Neural progenitor cell (in vitro differentiated cells): ENCODE results near the gene STOML1.

Source experiments
- EZH2 ChIP-seq: fragments of 200-600 bp; sonication (generic); IDR thresholded peaks from 2 replicates; pipeline ENCODE4 v1.6.1; 2017; ENCODE audit warnings: antibody characterized with exemption, mild to moderate bottlenecking, moderate library complexity
- EZH2phosphoT487 ChIP-seq: fragments of 200-600 bp; sonication (generic); IDR thresholded peaks from 2 replicates; pipeline ENCODE4 v1.6.1; 2017; ENCODE audit warnings: antibody characterized with exemption
- TF ChIP-seq, protein P1 (sequence below): fragments of 200-600 bp; sonication (generic); IDR thresholded peaks from 2 replicates; pipeline ENCODE4 v1.5.1; 2017; ENCODE audit warnings: antibody characterized with exemption, mild to moderate bottlenecking

DNA sequence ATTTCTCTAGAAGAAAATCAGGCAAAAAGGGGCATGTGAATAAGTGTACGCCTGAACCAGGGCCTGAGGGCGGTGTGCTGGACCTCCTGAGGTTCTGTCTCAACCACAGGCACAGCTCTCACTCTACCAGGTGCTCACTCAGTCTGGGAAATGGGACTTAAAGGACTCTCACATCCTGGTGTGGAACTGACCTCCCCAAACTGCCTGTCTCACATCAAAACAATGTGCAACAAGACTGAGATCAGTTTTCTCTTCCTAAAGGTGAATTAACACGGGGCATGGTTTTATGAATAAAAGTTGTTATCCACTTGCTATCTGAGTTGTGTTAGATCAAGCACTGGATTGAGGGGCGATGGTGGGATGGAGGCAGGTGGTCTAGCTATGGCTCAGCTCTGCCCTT, 4.8 kb downstream of the STOML1 start:
- TF ChIP-seq, protein P1, sequence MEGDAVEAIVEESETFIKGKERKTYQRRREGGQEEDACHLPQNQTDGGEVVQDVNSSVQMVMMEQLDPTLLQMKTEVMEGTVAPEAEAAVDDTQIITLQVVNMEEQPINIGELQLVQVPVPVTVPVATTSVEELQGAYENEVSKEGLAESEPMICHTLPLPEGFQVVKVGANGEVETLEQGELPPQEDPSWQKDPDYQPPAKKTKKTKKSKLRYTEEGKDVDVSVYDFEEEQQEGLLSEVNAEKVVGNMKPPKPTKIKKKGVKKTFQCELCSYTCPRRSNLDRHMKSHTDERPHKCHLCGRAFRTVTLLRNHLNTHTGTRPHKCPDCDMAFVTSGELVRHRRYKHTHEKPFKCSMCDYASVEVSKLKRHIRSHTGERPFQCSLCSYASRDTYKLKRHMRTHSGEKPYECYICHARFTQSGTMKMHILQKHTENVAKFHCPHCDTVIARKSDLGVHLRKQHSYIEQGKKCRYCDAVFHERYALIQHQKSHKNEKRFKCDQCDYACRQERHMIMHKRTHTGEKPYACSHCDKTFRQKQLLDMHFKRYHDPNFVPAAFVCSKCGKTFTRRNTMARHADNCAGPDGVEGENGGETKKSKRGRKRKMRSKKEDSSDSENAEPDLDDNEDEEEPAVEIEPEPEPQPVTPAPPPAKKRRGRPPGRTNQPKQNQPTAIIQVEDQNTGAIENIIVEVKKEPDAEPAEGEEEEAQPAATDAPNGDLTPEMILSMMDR, result no peak
- TF ChIP-seq EZH2 (no peak), EZH2phosphoT487 (no peak)
